ENCODE measurements around the gene MRAP.

DNA sequence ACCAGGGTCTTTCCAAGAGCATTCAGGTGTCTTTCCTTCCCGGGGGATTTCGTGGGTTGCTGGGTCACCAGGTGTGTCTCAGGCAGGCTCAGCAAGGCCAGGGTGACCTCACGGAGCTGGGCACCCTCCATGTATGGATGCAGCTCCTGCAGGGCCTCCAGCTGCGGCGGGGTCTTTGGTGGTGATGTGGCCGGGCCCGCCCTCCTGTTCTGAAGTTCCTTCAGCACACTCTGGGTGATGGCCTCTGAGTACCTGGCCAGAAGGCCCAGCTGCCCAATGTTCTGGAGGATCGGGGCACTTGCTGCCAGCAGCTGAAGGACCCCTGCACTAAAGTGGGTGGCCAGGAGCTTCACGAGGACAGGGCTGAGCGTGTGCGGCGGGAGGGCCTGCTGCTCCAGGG, 48.7 kb downstream of the MRAP start:
- TF ChIP-seq EZH2 (IDR thresholded peaks at IDR 0.05; ENCODE audit: borderline replicate concordance): no peak
- TF ChIP-seq, protein P1, sequence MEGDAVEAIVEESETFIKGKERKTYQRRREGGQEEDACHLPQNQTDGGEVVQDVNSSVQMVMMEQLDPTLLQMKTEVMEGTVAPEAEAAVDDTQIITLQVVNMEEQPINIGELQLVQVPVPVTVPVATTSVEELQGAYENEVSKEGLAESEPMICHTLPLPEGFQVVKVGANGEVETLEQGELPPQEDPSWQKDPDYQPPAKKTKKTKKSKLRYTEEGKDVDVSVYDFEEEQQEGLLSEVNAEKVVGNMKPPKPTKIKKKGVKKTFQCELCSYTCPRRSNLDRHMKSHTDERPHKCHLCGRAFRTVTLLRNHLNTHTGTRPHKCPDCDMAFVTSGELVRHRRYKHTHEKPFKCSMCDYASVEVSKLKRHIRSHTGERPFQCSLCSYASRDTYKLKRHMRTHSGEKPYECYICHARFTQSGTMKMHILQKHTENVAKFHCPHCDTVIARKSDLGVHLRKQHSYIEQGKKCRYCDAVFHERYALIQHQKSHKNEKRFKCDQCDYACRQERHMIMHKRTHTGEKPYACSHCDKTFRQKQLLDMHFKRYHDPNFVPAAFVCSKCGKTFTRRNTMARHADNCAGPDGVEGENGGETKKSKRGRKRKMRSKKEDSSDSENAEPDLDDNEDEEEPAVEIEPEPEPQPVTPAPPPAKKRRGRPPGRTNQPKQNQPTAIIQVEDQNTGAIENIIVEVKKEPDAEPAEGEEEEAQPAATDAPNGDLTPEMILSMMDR (IDR thresholded peaks at IDR 0.05; ENCODE audit: poor library complexity): no peak
